HG03108 (cell line): Measurements from ENCODE around the gene BATF3.
"Not testable (repeated sequence)": the region's sequence is repeated elsewhere in the genome, so short reads cannot be mapped to it uniquely, and the experiment has no call there.

Experiments used
- ATAC-seq: cut with Tn5 transposase; IDR thresholded peaks from one replicate; pipeline ENCODE4 v1.9.1; 2021; ENCODE audit warnings: moderate library complexity; ENCODE audit not compliant: unreplicated experiment

Gene BATF3

DNA sequence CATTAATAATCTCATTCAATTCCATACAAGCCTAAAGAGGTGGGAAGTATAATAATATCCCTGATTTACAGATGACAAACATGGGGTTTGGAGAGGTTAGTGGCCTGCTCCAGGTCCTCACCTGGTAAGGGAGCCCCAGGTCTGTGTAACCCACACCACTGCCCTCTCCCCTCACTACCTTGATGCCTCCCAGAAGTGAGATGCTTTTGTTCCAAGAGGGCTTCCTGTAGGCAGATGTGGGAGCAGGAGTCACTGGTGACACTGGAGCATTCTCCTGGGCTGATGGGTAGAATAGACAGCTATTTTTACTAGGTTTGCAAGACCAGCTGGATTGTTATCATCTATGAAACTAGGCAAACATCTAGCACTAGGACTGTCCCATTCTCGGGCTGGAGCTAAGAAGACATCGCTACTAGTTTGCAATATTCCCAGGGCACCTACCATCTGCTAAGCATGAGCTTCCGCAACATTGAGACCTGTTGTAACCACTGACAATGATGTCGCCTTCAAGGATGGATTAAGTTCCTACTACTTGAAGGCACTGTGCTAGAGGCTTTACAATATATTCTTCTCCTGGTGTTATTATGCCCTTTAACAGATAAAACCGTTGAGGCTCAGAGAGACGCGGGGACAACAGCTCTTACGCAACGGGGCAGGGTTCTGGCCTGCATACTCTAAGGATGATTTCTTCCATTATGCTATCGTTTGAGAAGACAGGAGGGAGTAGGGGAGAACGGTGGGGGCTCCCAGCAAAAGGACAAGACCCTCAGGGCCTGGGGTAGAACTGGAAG is 35.0 kb downstream of the BATF3 start:
- ATAC-seq, result no peak

DNA sequence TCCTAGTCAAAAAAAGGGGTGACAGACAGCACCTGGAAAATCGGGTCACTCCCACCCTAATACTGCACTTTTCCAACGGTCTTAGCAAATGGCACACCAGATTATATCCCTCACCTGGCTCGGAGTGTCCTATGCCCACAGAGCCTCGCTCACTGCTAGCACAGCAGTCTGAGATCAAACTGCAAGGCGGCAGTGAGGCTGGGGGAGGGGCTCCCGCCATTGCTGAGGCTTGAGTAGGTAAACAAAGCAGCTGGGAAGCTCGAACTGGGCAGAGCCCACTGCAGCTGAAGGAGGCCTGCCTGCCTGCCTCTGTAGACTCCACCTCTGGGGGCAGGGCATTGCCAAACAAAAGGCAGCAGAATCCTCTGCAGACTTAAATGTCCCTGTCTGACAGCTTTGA is 41.4 kb downstream of the BATF3 start:
- ATAC-seq, result not testable (repeated sequence)

DNA sequence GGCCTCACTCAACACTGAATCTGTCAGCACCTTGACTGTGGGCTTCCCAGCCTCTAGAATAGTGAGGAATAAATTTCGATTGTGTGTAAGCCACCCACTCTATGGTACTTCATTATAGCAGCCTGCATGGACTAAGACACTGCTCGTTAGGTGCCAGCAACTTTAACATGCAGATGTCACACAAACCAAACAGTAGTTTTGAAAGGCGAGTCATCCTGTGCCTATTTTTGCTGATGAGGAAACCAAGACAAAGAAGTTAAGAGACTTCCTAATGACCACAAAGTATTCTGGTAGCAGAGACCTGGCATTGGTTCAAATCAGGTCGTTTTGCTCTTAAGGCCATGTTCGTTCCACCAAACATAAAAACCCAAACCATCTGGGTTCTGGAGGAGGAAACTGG is 42.9 kb downstream of the BATF3 start:
- ATAC-seq, result no peak

DNA sequence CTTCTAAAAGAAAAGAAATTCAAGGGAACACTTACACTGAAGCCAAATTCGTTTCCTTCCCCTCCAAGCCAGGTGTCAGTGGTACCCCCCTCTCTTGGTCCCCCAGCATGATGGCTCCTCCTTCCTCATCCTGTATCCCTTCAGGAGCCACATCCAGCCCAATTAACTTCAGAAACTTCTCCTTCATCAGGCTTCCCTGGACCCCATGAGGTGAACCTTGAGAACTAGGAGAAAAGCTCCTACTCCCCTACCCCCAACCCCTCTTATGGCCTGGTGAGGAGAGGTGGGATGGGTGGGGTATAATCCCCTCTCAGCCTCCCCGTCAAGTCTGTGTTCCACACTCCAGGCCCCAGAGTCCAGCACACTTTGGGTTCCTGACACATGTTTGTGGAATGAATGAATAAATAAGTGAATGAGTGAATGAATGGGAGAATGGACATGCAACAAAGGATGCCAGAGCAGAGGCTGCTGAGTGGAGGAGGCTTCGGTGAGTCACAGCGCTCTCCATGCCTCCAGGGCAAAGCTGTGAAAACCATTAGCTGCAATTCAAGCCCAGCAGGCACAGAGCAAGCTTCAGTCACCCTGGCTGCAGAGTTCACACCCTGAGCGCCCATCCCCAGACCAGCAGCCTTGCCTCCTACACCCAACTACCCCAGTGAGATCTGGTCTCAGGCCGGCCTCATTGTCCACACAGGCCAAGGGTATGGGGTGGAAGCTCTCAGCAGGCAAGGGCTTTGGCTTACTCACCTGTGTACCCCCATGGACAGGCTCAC is 43.8 kb downstream of the BATF3 start:
- no peak for ATAC-seq

DNA sequence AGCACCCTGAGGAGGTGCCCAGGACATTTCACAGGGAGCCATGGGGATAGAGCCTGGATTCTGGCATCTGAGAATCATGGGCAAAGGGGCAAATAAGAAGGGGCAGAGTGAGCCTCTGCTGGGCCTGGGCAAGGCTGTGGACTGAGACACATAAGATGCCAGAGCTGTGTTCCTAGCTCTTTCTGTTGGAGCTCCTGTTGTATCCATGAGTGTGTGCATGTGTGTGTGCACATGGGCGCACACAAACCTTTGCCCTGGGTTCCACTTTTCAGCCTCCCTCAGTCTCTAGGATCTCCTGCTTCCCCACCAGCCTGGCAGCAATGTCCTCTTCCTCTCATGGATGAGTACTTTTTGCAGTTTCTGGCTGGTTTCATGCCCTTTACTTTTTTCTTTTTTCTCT is 47.0 kb downstream of the BATF3 start:
- no peak for ATAC-seq

DNA sequence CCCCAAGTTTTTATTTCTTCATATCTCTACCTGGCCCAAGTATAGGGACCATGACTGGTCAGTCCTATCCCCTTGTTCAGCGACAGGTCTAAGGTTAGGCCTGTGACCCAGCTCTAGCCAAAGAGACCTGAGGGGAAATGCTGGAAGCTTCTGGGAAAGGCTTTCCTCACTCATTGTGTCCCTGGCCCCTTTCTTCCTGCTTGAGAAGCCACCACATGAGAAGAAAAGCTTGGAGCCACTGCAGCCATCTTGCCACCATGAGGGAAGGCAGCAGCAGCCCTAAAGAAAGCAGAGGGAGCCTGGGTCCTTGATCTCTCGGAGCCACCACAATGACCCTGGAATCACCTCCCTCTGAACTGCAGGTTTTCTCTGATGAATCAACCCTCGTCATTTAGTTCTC is 47.7 kb downstream of the BATF3 start:
- no peak for ATAC-seq

DNA sequence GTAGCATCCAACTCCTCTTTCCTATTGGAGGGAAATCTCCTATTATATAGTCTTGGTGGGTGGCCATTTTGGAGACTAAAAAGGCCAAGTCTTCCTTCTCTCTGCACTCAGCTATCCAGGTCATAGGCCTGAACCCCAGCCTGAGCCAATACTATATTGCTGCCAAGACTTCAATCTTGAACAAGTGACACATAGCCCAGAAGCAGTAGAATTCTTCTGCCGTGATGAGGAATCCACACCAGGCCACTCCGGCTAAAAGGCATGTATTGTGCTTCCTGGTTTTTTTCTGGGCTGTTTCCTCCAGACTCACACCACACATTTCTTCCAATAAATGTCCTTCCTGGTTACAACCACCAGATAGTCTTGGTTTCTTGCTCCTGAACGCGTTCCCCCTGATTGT is 48.1 kb downstream of the BATF3 start:
- no peak for ATAC-seq

DNA sequence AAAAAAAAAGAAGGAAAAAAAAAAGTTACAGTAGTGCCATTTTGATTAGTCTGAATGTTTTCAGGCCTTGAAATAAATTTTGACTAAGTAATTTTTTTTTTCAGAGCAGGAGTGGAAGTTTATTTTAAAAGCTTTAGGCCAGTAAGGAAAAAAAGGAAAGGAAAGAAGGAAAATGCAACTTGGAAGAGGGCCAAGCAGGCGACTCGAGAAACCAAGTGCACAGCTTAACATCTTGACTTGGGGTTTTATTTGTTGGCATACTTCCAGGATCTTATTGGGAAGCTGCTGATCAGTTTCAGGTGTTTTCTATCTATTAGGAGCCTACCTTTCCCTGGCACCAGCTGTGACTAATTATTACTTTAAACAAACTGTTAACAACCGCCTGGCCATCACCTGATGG is 49.4 kb downstream of the BATF3 start:
- ATAC-seq, result no peak

DNA sequence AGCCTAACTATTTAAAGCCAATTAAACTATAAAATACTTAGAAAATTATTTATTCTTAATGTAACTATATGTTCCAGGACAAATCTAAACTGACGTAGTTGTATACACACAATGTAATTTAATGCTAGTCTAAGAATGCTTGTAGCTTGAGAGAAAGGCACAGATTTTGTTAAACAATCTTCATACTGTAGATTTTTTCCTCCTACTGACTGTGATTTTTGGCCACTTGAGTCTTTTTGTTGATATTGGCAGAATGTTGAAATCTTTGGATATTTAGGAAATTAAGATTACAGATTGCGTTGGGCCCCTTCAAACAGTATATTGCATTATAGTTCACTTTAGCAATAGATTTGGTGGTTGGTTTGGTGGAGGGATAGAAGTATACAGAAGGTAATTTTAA is 50.6 kb downstream of the BATF3 start:
- no peak for ATAC-seq

DNA sequence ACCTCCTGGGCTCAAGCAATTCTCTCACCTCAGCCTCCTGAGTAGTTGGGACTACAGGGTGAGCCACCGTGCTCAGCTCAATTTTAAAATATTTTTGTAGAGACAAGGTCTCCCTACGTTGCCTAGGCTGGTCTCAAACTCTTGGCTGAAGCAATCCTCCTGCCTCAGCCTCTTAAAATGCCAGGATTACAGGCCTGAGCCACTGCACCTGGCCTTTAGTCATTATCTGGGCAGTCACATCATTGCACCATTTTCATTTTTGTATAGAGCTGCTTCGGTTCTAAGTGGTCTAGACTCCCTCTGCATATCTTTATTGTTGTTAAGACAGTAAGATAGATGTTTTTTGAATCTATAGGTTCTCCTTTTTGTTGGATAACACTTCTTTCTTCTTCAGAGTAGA is 51.2 kb downstream of the BATF3 start:
- ATAC-seq, result no peak

DNA sequence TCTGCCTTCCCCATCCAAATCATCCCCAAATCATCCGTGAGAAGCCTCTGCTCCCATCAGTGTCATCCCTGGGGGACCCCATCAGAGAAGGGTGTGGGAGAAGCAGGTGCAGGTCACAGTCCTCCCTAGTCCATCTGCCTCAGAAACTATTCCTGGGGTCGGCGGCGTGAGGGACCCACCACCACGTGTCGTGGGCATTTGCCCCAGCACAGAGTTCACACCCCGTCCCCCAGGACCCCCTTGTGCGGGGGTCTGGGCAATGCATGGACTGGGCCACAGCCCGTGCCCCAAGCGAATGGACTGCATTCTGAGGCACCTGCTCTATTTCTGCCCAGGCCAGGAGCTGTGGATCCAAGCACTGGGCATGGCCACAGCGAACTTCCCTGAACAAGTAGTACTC is 52.6 kb downstream of the BATF3 start:
- ATAC-seq, result no peak

DNA sequence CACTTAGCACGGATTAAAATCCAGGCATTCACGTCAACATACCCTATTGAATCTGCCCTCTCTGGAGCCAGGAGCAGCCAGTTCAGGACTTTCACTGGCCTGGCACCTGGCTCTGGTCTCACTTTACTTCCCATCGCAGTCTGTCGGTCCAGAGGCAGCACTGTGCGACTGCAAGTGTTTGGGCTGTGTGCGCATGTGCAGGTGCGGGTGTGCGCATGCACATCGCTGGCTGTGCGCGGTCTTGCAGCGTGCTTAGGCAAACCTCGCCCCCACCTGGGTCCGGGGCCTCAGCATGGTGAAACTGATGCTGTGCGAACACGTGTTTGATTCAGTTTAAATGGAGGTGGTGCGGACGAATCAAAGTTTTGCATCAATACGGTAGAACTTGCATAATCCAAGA is 53.1 kb downstream of the BATF3 start:
- no peak for ATAC-seq

DNA sequence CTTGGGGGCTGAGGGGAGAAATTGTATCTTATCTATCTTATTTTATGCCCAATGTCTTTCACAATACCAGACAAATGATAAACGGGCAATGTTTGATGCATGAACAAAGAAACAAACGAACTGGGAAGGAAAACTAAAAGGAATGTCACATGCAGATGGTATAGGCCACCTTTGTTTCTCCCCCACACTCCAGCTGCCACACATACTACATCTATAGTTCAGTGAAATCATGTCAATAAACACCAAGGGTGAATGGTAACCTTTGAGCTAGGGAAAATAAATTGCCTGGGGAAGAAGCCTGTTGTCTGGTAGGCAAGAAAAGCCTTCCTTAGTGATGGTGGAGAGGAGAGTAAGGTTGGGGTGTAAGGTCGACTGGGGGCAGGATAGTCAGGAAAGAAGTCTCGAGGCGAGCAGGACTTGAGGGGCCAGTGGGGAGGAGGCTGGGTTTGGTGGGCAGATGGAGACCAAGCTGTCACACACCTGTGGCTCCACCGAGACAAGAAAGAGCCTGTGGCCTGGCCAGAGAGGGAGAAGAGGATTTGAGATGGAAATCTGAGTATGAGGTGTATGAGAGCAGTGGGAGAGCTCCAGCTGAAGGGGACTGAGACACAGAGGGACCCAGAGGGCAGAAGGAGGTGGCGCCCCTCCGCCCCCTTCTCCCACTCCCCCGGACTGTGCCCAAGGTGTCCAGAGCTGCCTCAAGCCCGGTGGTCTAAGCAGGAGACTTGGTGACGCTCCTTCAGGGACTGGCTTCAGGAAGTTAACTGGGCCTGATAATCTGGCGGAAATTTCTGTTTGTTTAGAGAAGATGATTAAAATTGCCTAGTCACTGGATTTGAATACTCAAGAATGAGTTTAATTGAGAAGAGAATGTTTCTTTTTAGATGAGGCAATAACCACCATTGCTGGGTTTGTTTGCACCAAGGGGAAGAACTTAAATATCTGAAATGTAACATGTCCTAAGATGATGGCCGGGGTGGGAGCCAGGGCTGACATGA is 53.8 kb downstream of the BATF3 start:
- no peak for ATAC-seq

DNA sequence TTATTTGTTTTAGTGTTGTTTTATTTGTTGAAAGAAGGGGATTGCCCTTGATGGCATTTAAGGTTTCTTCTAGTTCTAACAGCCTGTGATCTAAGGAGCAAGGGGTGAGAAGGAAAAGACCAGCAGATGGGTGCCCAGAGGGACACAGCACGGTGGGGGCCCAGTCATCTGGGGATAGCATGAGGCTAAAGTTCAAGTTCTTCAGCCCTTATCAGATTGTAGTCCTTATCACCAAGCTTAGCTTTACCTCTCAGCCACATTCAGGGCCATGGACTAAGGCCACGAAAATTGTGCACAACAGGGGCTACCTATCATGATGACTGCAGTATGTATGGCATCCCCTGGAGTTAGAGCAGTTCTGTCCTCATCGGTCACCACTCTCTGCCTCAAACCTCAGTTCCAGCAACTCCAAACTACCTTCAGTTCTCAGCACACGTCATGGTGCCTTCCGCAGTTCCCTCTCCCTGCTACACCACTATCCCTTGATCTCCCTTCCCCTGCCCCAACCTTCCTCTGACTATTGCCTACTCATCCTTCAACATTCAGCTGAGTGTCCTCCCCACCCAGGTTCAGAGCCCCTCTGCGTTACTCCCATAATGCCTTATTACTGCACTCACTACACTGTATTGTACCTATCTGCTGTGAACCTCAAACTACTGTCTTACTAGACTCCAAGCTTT is 54.6 kb downstream of the BATF3 start:
- ATAC-seq, result no peak

DNA sequence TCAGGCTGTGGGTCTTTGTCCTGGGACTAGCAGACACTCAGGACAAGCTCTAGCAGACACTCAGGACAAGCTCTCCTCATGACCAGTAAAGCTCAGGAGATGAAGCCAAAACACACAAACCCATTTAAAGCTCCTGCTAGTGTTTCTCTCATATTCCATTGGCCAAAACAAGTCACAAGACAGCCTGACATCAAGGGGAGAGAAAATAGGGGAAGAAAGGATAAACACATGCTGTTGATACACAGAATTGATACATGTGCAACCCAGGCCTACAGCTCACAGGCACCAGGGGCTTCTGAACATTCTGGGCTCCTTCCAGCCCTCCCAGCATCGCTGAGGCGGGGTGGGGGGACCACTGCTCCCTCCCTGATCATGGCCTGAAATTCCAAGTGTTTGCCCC is 55.8 kb downstream of the BATF3 start:
- no peak for ATAC-seq

DNA sequence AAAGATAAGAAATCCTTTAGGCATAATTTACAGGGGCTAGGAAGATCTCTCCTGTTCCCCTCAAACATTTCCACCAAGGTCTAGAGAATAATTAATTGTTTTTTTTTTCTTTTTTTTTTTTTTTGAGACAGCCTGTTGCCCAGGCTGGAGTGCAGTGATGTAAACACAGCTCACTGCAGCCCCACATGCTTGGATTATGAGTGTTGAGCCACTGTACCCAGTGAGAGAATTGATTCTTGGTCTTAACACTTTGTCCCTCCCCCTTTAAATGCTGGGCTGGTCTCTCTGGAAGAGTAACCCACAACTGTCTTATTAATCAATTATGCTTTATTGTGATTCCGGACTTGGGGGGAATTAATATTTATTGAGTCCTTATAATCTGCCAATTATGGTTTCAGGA is 57.7 kb downstream of the BATF3 start:
- ATAC-seq, result no peak

DNA sequence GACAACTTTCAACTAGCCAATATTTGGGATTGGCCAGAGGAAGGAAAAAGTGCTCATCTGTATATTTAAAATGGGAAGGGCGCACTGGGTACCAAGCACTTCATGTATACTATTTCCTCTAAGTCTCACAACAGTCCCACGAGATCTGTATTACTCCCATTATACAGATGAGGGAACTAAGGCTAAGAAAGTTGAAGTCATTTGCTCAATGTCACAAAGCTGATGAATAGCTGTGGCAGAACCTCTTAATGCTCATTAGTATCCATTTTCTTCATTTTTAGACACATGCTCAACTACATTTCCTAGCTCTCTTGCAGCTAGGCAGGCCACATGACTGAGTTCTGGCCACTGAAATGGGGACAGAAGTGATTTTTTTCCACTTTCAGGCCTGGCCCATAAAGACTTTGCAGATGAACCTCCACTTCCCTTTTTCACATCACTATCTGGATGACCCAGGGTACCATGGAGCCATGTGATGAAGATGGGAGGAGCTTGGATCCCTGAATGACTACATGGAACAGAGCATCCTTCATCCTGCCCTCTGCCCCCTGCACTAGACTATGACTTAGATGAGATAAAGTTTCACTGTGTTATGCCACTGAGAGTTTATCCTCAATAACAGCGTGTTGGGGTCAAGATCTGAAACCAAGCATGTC is 59.3 kb downstream of the BATF3 start:
- no peak for ATAC-seq

DNA sequence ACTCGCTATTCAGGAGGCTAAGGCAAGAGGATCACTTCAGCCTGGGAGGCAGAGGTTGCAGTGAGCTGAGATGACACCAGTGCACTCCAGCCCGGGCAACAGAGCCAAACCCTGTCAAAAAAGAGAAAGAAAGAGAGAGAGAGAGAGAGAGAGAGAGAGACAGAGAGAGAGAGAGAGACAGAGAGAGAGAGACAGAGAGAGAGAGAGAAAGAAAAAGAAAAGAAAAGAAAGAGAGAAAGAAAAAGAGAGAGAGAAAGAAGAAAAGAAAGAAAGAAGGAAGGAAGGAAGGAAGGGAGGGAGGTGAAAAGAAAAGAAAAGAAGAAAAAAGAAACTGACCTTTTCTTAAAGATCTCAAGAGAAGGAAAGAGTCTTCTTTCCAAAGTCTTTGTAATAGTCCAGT is 60.1 kb downstream of the BATF3 start:
- not testable (repeated sequence) for ATAC-seq

DNA sequence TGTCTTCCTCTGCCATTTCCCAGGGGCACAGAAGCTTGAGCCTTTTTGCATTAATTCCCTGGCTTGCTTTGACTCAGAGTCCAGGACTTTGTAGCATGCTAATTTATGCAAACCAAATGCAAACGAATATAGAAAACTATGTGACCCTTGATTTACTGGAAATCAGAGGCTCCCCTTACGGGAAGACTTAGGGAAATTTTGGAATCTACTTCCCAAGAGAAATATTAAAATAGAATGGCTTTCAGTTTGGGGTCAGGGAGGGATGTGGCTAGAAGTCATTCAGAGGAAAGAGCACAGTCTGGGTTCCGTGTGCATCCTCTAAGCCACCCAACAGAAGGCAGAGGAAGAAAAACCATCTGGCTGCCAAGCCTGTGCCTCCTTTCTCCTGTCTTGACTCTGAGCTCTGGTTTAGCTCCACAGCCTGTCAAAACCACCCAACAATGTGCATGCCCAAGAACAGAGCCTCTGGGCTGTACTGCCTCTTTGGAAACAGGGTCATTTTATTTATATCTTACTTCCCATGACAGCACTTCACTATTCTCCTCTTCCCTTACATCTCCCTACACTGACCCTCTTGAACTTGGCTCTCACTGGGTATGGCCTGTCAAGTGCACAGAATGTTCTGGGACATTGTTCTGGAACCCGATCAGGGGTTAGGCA is 61.0 kb downstream of the BATF3 start:
- no peak for ATAC-seq

DNA sequence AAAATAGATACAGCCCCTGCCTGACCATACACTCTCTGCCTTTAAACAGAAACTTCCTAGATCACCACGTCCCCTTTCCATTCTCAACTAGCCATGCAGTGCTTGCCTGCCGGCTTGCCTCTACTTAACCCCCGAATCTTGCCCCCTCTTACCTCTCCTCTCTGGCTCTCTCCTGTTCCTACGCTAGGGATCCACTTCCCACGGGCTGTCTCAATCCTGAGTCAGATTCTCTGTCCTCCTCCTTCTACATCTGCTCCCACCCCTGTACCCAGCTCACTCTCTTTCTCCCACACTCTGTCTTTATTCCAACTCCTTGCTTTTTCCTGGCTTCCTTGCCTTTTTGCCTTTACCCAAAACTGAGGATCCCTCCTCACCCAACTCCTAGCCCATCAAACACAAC is 61.7 kb downstream of the BATF3 start:
- ATAC-seq, result no peak
